Body of pancreas (tissue), 4 donors: ENCODE data around the gene ADAMTS17.

ENCODE experiments used
- CTCF ChIP-seq, 7 experiments: fragments of 450-650 bp in 4 of 7; fragments of 200-600 bp in 3 of 7; sonication (generic) in 3 of 7; IDR thresholded peaks; one replicate each; pipeline ENCODE4 v1.5.1; 2016 to 2019; ENCODE audit warnings: antibody characterized with exemption in 7 of 7
- POLR2A ChIP-seq, 3 donors: fragments of 450-650 bp; IDR thresholded peaks; one replicate each; pipeline ENCODE4 v1.6.1; 2016; ENCODE audit warnings: antibody characterized with exemption in 3 of 3, mild to moderate bottlenecking in 2 of 3

DNA sequence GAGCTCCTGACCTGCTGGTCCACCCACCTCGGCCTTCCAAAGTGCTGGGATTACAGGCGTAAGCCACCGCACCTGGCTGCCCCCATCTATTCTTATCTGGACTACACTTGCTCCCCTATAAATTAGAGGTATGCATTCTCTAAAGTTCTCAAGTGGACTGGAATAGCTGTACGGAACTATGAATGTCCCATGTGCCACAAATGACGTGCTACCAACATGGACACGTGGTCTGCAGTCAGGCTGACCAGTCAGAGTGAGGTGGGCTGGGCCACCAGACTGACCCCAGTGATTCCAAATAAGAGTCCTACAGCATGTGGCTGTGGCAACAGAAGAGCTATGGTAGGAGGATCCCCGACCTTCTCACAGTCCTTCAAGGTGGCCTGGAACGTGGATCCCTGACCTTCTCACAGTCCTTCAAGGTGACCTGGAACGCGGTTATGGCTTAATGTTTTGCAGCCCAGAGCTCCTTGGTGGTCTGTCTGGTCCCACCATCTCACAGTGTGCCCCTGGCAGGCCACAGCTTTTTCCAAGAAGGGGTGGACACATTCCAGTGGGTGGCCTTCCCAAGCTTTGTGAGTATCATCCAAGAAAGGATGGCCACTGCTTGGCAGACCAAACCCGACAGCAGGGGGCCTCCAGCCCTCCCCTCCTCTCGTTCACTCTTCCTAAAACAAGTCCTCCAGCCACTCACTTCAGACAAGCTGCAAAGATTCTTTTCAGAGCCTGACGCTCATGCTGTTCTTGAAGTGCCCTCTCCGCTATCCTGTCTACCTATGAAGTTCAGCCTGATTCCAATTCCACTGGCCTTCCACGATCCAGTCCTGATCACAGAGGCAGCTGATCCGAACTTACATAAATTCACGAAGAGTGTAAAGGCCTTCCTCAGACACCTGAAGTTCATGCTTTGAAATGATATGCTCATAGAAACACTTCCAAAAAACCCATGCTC, 4.4 kb downstream of the ADAMTS17 start:
- TF ChIP-seq CTCF (IDR thresholded peaks at IDR 0.05), result no peak
- no peak for TF ChIP-seq POLR2A (IDR thresholded peaks at IDR 0.05)
